ENCODE measurements around the gene ERMP1.
A peak's percentile ranks its signal among the peaks of the same experiment; 100 is the strongest.
"Not testable (repeated sequence)": the region's sequence is repeated elsewhere in the genome, so short reads cannot be mapped to it uniquely, and the experiment has no call there.

ERMP1 gene

GRCh38 chr9:5783982-5784381 is 48.9 kb downstream of the ERMP1 start:
- Mint-ChIP-seq H3K9me3 (peaks cover 51% of the 10 kb centered on the region), H3K36me3 (ENCODE audit: low read depth) (peaks cover 82% of the 10 kb centered on the region)
- no peak for TF ChIP-seq CTCF (IDR thresholded peaks at IDR 0.05)

GRCh38 chr9:5783420-5783819 is 49.5 kb downstream of the ERMP1 start:
- H3K4me3 Mint-ChIP-seq; H3K27me3 Mint-ChIP-seq (ENCODE audit: low read depth, poor library complexity); H3K4me1 Mint-ChIP-seq; DNase-seq; H3K27ac Mint-ChIP-seq: not testable (repeated sequence)
- peaks cover 56% of the 10 kb centered on the region for H3K9me3 Mint-ChIP-seq
- peaks cover 83% of the 10 kb centered on the region for H3K36me3 Mint-ChIP-seq (ENCODE audit: low read depth)

More at GRCh38 chr9:5783982-5784381, 48.9 kb downstream of the ERMP1 start:
- Mint-ChIP-seq H3K4me1 (no peaks in the 10 kb centered on the region), H3K4me3 (no peak overlapping the region), H3K27me3 (ENCODE audit: low read depth, poor library complexity) (no peaks in the 10 kb centered on the region), H3K27ac (no peak overlapping the region)
- DNase-seq = no peak

GRCh38 chr9:5779705-5780218 is 53.2 kb downstream of the ERMP1 start:
- not testable (repeated sequence) for H3K27me3 Mint-ChIP-seq (ENCODE audit: low read depth, poor library complexity); DNase-seq; H3K27ac Mint-ChIP-seq; H3K4me1 Mint-ChIP-seq; H3K4me3 Mint-ChIP-seq
- H3K36me3 Mint-ChIP-seq (ENCODE audit: low read depth) = peaks cover 93% of the 10 kb centered on the region
- peaks cover 73% of the 10 kb centered on the region for H3K9me3 Mint-ChIP-seq

GRCh38 chr9:5778805-5779204 is 54.1 kb downstream of the ERMP1 start:
- no peak overlapping the region for H3K27ac Mint-ChIP-seq
- no peaks in the 10 kb centered on the region for H3K4me1 Mint-ChIP-seq
- H3K27me3 Mint-ChIP-seq (ENCODE audit: low read depth, poor library complexity) = no peaks in the 10 kb centered on the region
- DNase-seq = no peak
- H3K4me3 Mint-ChIP-seq = no peak overlapping the region
- TF ChIP-seq CTCF (IDR thresholded peaks at IDR 0.05) = no peak
- H3K9me3 Mint-ChIP-seq = peaks cover 68% of the 10 kb centered on the region
- peaks cover 91% of the 10 kb centered on the region for H3K36me3 Mint-ChIP-seq (ENCODE audit: low read depth)

- TF ChIP-seq CTCF (IDR thresholded peaks at IDR 0.05) = no peak
- Mint-ChIP-seq H3K36me3 (ENCODE audit: low read depth) (peaks cover 82% of the 10 kb centered on the region), H3K4me3 (no peak overlapping the region), H3K27ac (peak overlapping the region; percentile 84), H3K9me3 (peaks cover 17% of the 10 kb centered on the region), H3K4me1 (no peaks in the 10 kb centered on the region), H3K27me3 (ENCODE audit: low read depth, poor library complexity) (no peaks in the 10 kb centered on the region)
- DNase-seq = no peak
These were observed 59.5 kb downstream of the ERMP1 start for GRCh38 chr9:5773324-5773999.

- Mint-ChIP-seq H3K27me3 (ENCODE audit: low read depth, poor library complexity) (no peaks in the 10 kb centered on the region), H3K27ac (peak overlapping the region; percentile 9), H3K9me3 (no peaks in the 10 kb centered on the region), H3K4me3 (no peak overlapping the region), H3K4me1 (no peaks in the 10 kb centered on the region), H3K36me3 (ENCODE audit: low read depth) (peaks cover 79% of the 10 kb centered on the region)
- DNase-seq = no peak
- no peak for TF ChIP-seq CTCF (IDR thresholded peaks at IDR 0.05)
These were observed 64.7 kb downstream of the ERMP1 start for GRCh38 chr9:5767968-5768932.

Data from nephron progenitor cell (in vitro differentiated cells).